IMR-90 (cell line): Measurements from ENCODE around the gene ATF6B. TPM values are rescaled to one million over a fixed set of nuclear protein-coding genes. Genes with fewer than 3 reads are reported as not detected.

Experiments
- ATAC-seq: fragments of 200-7000 bp; cut with Tn5 transposase; 2 replicates; pipeline ENCODE4 v1.9.1; 2020; ENCODE audit warnings: low read depth, mild to moderate bottlenecking, moderate library complexity
- BruUV-seq: library from RNA; stranded (reverse); fragments of 400-500 nt; replicated peaks from 2 replicates; lab custom pipeline; 2021; lab: Mats Ljungman, UMichigan
- CTCF ChIA-PET: fragments of 300-600 bp; formaldehyde crosslinking; extraction: SDS; loops from one replicate; lab custom pipeline; 2021; ENCODE audit warnings: antibody characterized with exemption; lab: Yijun Ruan, JAX
- POLR2A ChIA-PET: fragments of 300-600 bp; sonication (Branson Sonifier 250); formaldehyde crosslinking; loops from one replicate; lab custom pipeline; 2022; ENCODE audit warnings: antibody characterized with exemption; ENCODE audit not compliant: unreplicated experiment; lab: Charles Lee
- DNase-seq: peaks from one replicate; pipeline ENCODE4 v3.0.0; 2013
- H2AFZ ChIP-seq: replicated peaks from 2 replicates; pipeline ENCODE3; 2013; ENCODE audit warnings: low read length, mild to moderate bottlenecking; ENCODE audit not compliant: poor library complexity
- H2AK5ac ChIP-seq: 2 replicates; pipeline ENCODE4 v1.6.1; 2013; ENCODE audit warnings: low read depth, low read length, inconsistent platforms
- H2AK9ac ChIP-seq: replicated peaks from 2 replicates; pipeline ENCODE3; 2013; ENCODE audit warnings: mild to moderate bottlenecking, low read depth, low read length, moderate library complexity; ENCODE audit not compliant: poor library complexity
- H2BK120ac ChIP-seq: 2 replicates; pipeline ENCODE4 v1.6.1; 2013; ENCODE audit warnings: low read depth, low read length, inconsistent platforms
- H2BK15ac ChIP-seq: 3 replicates; pipeline ENCODE4 v1.6.1; 2013; ENCODE audit warnings: low read depth, low read length, inconsistent platforms
- H2BK20ac ChIP-seq: 2 replicates; pipeline ENCODE4 v1.6.1; 2013; ENCODE audit warnings: low read depth, mild to moderate bottlenecking, inconsistent platforms, low read length, moderate library complexity
- H2BK5ac ChIP-seq: 2 replicates; pipeline ENCODE4 v1.6.1; 2013; ENCODE audit warnings: mild to moderate bottlenecking, low read depth, low read length, inconsistent platforms; ENCODE audit not compliant: poor library complexity, severe bottlenecking
- H3K14ac ChIP-seq: replicated peaks from 2 replicates; pipeline ENCODE4 v1.6.1; 2013; ENCODE audit warnings: low read depth, low read length, inconsistent platforms
- H3K18ac ChIP-seq: 2 replicates; pipeline ENCODE4 v1.6.1; 2013; ENCODE audit warnings: low read depth, low read length, control low read depth
- H3K23ac ChIP-seq: 2 replicates; pipeline ENCODE4 v1.6.1; 2013; ENCODE audit warnings: low read depth, low read length, inconsistent platforms
- H3K27ac ChIP-seq: 2 replicates; pipeline ENCODE4 v1.5.1; 2013; ENCODE audit warnings: mild to moderate bottlenecking, control low read depth, low read length; ENCODE audit not compliant: insufficient read depth
- H3K27me3 ChIP-seq: 2 replicates; pipeline ENCODE4 v1.6.1; 2013; ENCODE audit warnings: low read length; ENCODE audit not compliant: control insufficient read depth, insufficient read depth
- H3K36me3 ChIP-seq: 2 replicates; pipeline ENCODE4 v1.6.1; 2013; ENCODE audit warnings: low read length, mixed read lengths; ENCODE audit not compliant: control insufficient read depth, insufficient read depth
- H3K4ac ChIP-seq: 2 replicates; pipeline ENCODE4 v1.6.1; 2013; ENCODE audit warnings: low read depth, low read length, inconsistent platforms
- H3K4me1 ChIP-seq: 2 replicates; pipeline ENCODE4 v1.6.1; 2013; ENCODE audit warnings: low read length, mixed read lengths; ENCODE audit not compliant: control insufficient read depth, insufficient read depth
- H3K4me2 ChIP-seq: 2 replicates; pipeline ENCODE4 v1.6.1; 2013; ENCODE audit warnings: low read depth, mild to moderate bottlenecking, control low read depth, low read length, moderate library complexity
- H3K4me3 ChIP-seq: 2 replicates; pipeline ENCODE4 v1.5.1; 2013; ENCODE audit warnings: low read depth, mild to moderate bottlenecking, control low read depth, low read length, moderate library complexity; ENCODE audit not compliant: insufficient read depth
- H3K56ac ChIP-seq: 2 replicates; pipeline ENCODE4 v1.6.1; 2013; ENCODE audit warnings: low read length, inconsistent platforms; ENCODE audit not compliant: insufficient read depth; ENCODE audit errors: extremely low read depth
- H3K79me1 ChIP-seq, 2 experiments: 2 replicates each; pipeline ENCODE4 v1.6.1; 2013; ENCODE audit warnings: low read length in 2 of 2, inconsistent platforms in 1 of 2, low read depth in 1 of 2
- H3K9ac ChIP-seq: 2 replicates; pipeline ENCODE4 v1.6.1; 2013; ENCODE audit warnings: low read depth, low read length, control low read depth
- H3K9me1 ChIP-seq: 2 replicates; pipeline ENCODE4 v1.6.1; 2013; ENCODE audit warnings: low read length, inconsistent platforms; ENCODE audit not compliant: insufficient read depth
- H3K9me3 ChIP-seq: 2 replicates; pipeline ENCODE4 v1.6.1; 2013; ENCODE audit warnings: low read length; ENCODE audit not compliant: control insufficient read depth, insufficient read depth
- H4K20me1 ChIP-seq: 2 replicates; pipeline ENCODE4 v1.6.1; 2013; ENCODE audit warnings: low read length, inconsistent platforms; ENCODE audit not compliant: insufficient read depth
- H4K5ac ChIP-seq: 2 replicates; pipeline ENCODE4 v1.6.1; 2013; ENCODE audit warnings: mild to moderate bottlenecking, low read depth, low read length, control low read depth
- H4K8ac ChIP-seq, 2 experiments: 2 replicates each; pipeline ENCODE4 v1.6.1; 2013; ENCODE audit warnings: low read depth in 2 of 2, low read length in 2 of 2, control low read depth in 1 of 2, inconsistent platforms in 1 of 2
- H4K91ac ChIP-seq: 2 replicates; pipeline ENCODE4 v1.6.1; 2013; ENCODE audit warnings: low read depth, low read length, inconsistent platforms; ENCODE audit not compliant: insufficient read depth
- BHLHE40 ChIP-seq: fragments of 150-350 bp; IDR thresholded peaks from 2 replicates; pipeline ENCODE4 v1.6.1; 2016; ENCODE audit warnings: mild to moderate bottlenecking, low read depth, low read length
- CEBPB ChIP-seq: IDR thresholded peaks from 2 replicates; pipeline ENCODE4 v1.6.1; 2012; ENCODE audit warnings: low read depth, low read length, improper control_type of control experiment
- MAZ ChIP-seq: IDR thresholded peaks from 2 replicates; pipeline ENCODE4 v1.6.1; 2012; ENCODE audit warnings: low read depth, mild to moderate bottlenecking, low read length, improper control_type of control experiment, moderate library complexity, borderline replicate concordance
- MXI1 ChIP-seq: IDR thresholded peaks from 2 replicates; pipeline ENCODE4 v1.6.1; 2012; ENCODE audit warnings: low read depth, mild to moderate bottlenecking, low read length, moderate library complexity, borderline replicate concordance
- NFE2L2 ChIP-seq: fragments of 150-350 bp; IDR thresholded peaks from 2 replicates; pipeline ENCODE4 v1.6.1; 2016; ENCODE audit warnings: low read depth, mild to moderate bottlenecking, low read length
- POLR2A ChIP-seq: IDR thresholded peaks from 2 replicates; pipeline ENCODE4 v1.6.1; 2012; ENCODE audit warnings: mild to moderate bottlenecking, low read depth, low read length
- RCOR1 ChIP-seq: IDR thresholded peaks from 2 replicates; pipeline ENCODE4 v1.6.1; 2012; ENCODE audit warnings: mild to moderate bottlenecking, low read length, improper control_type of control experiment; ENCODE audit not compliant: insufficient replicate concordance
- WGBS, 2 experiments: methylation state at CpG; one replicate each; pipeline versions ENCODE4 v1.1.5 to v1.1.7; 2013; ENCODE audit warnings: missing lambda C conversion rate in 2 of 2; ENCODE audit not compliant: insufficient read length in 1 of 2; ENCODE audit errors: extremely low coverage in 2 of 2; 5-methylcytosine and 5-hydroxymethylcytosine counted together
- dilution Hi-C: fragments of 300-500 bp; cut with HindIII; formaldehyde crosslinking; loops from one replicate; pipeline ENCODE4 v1.14.3; 2018; ENCODE audit warnings: low sequenced_read_pairs; ENCODE audit not compliant: unreplicated experiment
- in situ Hi-C: fragments of 300-500 bp; cut with MboI; formaldehyde crosslinking; loops from 3 replicates; pipeline ENCODE4 v1.14.3; 2019; ENCODE audit warnings: low sequenced_read_pairs, inconsistent platforms, mixed read lengths
- intact Hi-C: fragments of 100-400 bp; cut with micrococcal nuclease; formaldehyde crosslinking; loops from 2 replicates; pipeline ENCODE4 v1.10.0; 2022
- polyA plus RNA-seq, 3 experiments: library from polyadenylated mRNA; depleted of rRNA; stranded (reverse); fragments of >200 nt; gene quantifications; 2 replicates each; pipeline ENCODE4 v1.2.3, GENCODE V29; 2012; ENCODE audit warnings: low replicate concordance in 1 of 3
- total RNA-seq: library from RNA; depleted of rRNA; stranded (reverse); fragments of >200 nt; gene quantifications from 2 replicates; pipeline ENCODE4 v1.2.3, GENCODE V29; 2012
- TF ChIP-seq, protein P1 (sequence below): conservative IDR thresholded peaks from 2 replicates; pipeline ENCODE4 v1.5.1; 2012; ENCODE audit warnings: mild to moderate bottlenecking, low read depth, low read length, improper control_type of control experiment

ATF6B gene
- total and polyA plus RNA-seq, 2 of the 4 experiments (the other 2 are of a cell fraction) = 7.9 to 69.6 TPM

- Histone ChIP-seq H2BK15ac (no peak overlapping the region), H3K9me3 (no peaks in the 10 kb centered on the region), H3K27ac (peak overlapping the region; percentile 83; the same call in 1 of the 2 replicates), H3K56ac (no peak overlapping the region), H3K36me3 (peaks cover 3% of the 10 kb centered on the region; the same call in 1 of the 2 replicates), H3K4me1 (peaks cover 22% of the 10 kb centered on the region), H3K9me1 (peaks cover 3% of the 10 kb centered on the region; the same call in 1 of the 2 replicates), H3K14ac (no peak overlapping the region), H2AK9ac (peak overlapping the region; percentile 34), H2BK5ac (no peak overlapping the region), H3K79me1 (no peaks in the 10 kb centered on the region), H4K5ac (peak overlapping the region; percentile 75; the same call in 1 of the 2 replicates), H3K4me2 (no peak overlapping the region; the same call in 1 of the 2 replicates), H3K9ac (peak overlapping the region; percentile 18; the same call in 1 of the 2 replicates), H2BK120ac (no peak overlapping the region; the same call in 1 of the 2 replicates), H2AK5ac (no peak overlapping the region), H3K4ac (peak overlapping the region; percentile 36), H4K91ac (peak overlapping the region; percentile 18; the same call in 1 of the 2 replicates), H4K8ac (peak overlapping the region; percentile 17 to 45; a peak in 1 of 4 replicates), H2AFZ (no peak overlapping the region), H4K20me1 (no peaks in the 10 kb centered on the region), H2BK20ac (peak overlapping the region; percentile 38; the same call in 1 of the 2 replicates), H3K4me3 (no peak overlapping the region), H3K18ac (peak overlapping the region; percentile 43; the same call in 1 of the 2 replicates), H3K23ac (no peak overlapping the region), H3K27me3 (peaks cover 29% of the 10 kb centered on the region)
- TF ChIP-seq, protein P1, sequence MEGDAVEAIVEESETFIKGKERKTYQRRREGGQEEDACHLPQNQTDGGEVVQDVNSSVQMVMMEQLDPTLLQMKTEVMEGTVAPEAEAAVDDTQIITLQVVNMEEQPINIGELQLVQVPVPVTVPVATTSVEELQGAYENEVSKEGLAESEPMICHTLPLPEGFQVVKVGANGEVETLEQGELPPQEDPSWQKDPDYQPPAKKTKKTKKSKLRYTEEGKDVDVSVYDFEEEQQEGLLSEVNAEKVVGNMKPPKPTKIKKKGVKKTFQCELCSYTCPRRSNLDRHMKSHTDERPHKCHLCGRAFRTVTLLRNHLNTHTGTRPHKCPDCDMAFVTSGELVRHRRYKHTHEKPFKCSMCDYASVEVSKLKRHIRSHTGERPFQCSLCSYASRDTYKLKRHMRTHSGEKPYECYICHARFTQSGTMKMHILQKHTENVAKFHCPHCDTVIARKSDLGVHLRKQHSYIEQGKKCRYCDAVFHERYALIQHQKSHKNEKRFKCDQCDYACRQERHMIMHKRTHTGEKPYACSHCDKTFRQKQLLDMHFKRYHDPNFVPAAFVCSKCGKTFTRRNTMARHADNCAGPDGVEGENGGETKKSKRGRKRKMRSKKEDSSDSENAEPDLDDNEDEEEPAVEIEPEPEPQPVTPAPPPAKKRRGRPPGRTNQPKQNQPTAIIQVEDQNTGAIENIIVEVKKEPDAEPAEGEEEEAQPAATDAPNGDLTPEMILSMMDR = no peak
- TF ChIP-seq MXI1 (no peak), POLR2A (no peak), NFE2L2 (no peak), CEBPB (no peak), RCOR1 (no peak), MAZ (no peak), BHLHE40 (no peak)
- dilution Hi-C loops (no loop called here), in situ Hi-C loops (no loop called here), intact Hi-C loops (no loop called here)
- no peak for DNase-seq
- BruUV-seq = no TSS peak
- ChIA-PET CTCF (interaction anchor here (1.5 kb wide), 1 partner anchor 9 kb away, joined by 6 read pairs; no protein-coding TSS in a partner anchor), POLR2A (no interaction called here)
- WGBS, 2 experiments = no CpG with 5 or more reads among the region's 1 CpG
- no peak for ATAC-seq
Observed at GRCh38 chr6:32107406-32107805, 20.6 kb downstream of the ATF6B start.
